Activated B cell treated with CpG ODN at 0.5 μM for 24 hours (primary cell): ENCODE data around the gene CAMSAP2. TPM values are rescaled to one million over a fixed set of nuclear protein-coding genes. Genes with fewer than 3 reads are reported as not detected.

Source experiments
- ATAC-seq: fragments of 200-7000 bp; cut with Tn5 transposase; one replicate; pipeline ENCODE4 v1.10.0; 2021; ENCODE audit warnings: low read depth, mild to moderate bottlenecking, moderate library complexity
- CTCF ChIA-PET: fragments of 350-600 bp; sonication (Branson Sonifier 250); formaldehyde crosslinking; loops from one replicate; lab custom pipeline; 2021; ENCODE audit warnings: antibody characterized with exemption; lab: Charles Lee
- POLR2A ChIA-PET: fragments of 350-600 bp; sonication (Branson Sonifier 250); formaldehyde crosslinking; loops from one replicate; lab custom pipeline; 2021; ENCODE audit warnings: antibody characterized with exemption; lab: Charles Lee
- DNase-seq: peaks from one replicate; pipeline ENCODE4 v3.0.0; 2022
- H3K27ac Mint-ChIP-seq: one replicate; pipeline ENCODE4 v1.8.0; 2020; ENCODE audit warnings: mixed read lengths
- H3K27me3 Mint-ChIP-seq: one replicate; pipeline ENCODE4 v1.8.0; 2021; ENCODE audit warnings: mixed read lengths
- H3K36me3 Mint-ChIP-seq: one replicate; pipeline ENCODE4 v1.8.0; 2021; ENCODE audit warnings: low read depth, mixed read lengths
- H3K4me1 Mint-ChIP-seq: one replicate; pipeline ENCODE4 v1.8.0; 2021; ENCODE audit warnings: mixed read lengths
- H3K4me3 Mint-ChIP-seq: one replicate; pipeline ENCODE4 v1.8.0; 2020; ENCODE audit warnings: mild to moderate bottlenecking, mixed read lengths
- H3K9me3 Mint-ChIP-seq: one replicate; pipeline ENCODE4 v1.8.0; 2020; ENCODE audit warnings: mixed read lengths
- intact Hi-C: fragments of 100-400 bp; cut with micrococcal nuclease; formaldehyde crosslinking; loops from one replicate; pipeline ENCODE4 v1.15.1; 2024
- total RNA-seq: library from RNA; stranded (reverse); gene quantifications from 2 replicates; pipeline ENCODE4 v1.2.3, GENCODE V29; 2022
- TF ChIP-seq, protein P1 (sequence below): fragments of 200-600 bp; IDR thresholded peaks from one replicate; pipeline ENCODE4 v1.8.0; 2022; ENCODE audit warnings: antibody characterized with exemption, mild to moderate bottlenecking

The CAMSAP2 gene
- total RNA-seq, 1 donor from 2014 or later: 0.86 TPM

DNA sequence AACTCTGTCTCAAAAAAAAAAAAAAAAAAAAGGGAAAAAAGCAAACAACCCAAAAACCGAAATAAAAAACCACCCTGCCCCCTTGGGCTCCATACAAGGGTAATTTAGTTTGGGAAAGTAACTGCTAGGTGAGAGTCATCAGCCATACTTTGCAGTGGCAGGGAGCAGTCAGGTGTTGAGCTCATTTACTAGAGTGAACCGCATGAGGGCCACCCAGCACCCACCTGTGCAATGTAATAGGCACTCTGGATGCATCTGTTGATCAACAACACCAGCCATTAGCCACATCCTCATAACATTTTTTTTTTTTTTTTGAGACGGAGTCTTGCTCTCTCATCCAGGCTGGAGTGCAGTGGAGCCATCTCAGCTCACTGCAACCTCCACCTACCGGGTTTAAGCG, 165.1 kb downstream of the CAMSAP2 start:
- H3K4me1 Mint-ChIP-seq: peaks cover 9% of the 10 kb centered on the region
- ChIA-PET POLR2A (no interaction called here), CTCF (no interaction called here)
- TF ChIP-seq, protein P1, sequence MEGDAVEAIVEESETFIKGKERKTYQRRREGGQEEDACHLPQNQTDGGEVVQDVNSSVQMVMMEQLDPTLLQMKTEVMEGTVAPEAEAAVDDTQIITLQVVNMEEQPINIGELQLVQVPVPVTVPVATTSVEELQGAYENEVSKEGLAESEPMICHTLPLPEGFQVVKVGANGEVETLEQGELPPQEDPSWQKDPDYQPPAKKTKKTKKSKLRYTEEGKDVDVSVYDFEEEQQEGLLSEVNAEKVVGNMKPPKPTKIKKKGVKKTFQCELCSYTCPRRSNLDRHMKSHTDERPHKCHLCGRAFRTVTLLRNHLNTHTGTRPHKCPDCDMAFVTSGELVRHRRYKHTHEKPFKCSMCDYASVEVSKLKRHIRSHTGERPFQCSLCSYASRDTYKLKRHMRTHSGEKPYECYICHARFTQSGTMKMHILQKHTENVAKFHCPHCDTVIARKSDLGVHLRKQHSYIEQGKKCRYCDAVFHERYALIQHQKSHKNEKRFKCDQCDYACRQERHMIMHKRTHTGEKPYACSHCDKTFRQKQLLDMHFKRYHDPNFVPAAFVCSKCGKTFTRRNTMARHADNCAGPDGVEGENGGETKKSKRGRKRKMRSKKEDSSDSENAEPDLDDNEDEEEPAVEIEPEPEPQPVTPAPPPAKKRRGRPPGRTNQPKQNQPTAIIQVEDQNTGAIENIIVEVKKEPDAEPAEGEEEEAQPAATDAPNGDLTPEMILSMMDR: no peak
- no peak for ATAC-seq
- intact Hi-C loops: no loop called here
- H3K4me3 Mint-ChIP-seq: no peak overlapping the region
- DNase-seq: no peak
- H3K36me3 Mint-ChIP-seq: no peaks in the 10 kb centered on the region
- no peaks in the 10 kb centered on the region for H3K27me3 Mint-ChIP-seq
- H3K27ac Mint-ChIP-seq: no peak overlapping the region
- H3K9me3 Mint-ChIP-seq: no peaks in the 10 kb centered on the region

- ChIA-PET CTCF (interaction anchor here (0.9 kb wide), 1 partner anchor 68 kb away, joined by 3 read pairs; no protein-coding TSS in a partner anchor), POLR2A (no interaction called here)
- H3K4me3 Mint-ChIP-seq: no peak overlapping the region
- peaks cover 9% of the 10 kb centered on the region for H3K4me1 Mint-ChIP-seq
- intact Hi-C loops: no loop called here
- H3K36me3 Mint-ChIP-seq: no peaks in the 10 kb centered on the region
- no peaks in the 10 kb centered on the region for H3K9me3 Mint-ChIP-seq
- ATAC-seq (no peak), DNase-seq (no peak)
- TF ChIP-seq, protein P1: no peak
- no peak overlapping the region for H3K27ac Mint-ChIP-seq
- H3K27me3 Mint-ChIP-seq: no peaks in the 10 kb centered on the region
Measured at GRCh38 chr1:200904772-200905171, 166.1 kb downstream of the CAMSAP2 start.

GRCh38 chr1:200905411-200906052, 166.8 kb downstream of the CAMSAP2 start:
- intact Hi-C loops: no loop called here
- Mint-ChIP-seq H3K27ac (no peak overlapping the region), H3K9me3 (no peaks in the 10 kb centered on the region), H3K27me3 (no peaks in the 10 kb centered on the region), H3K36me3 (no peaks in the 10 kb centered on the region), H3K4me1 (peaks cover 9% of the 10 kb centered on the region), H3K4me3 (no peak overlapping the region)
- CTCF ChIA-PET: interaction anchor here (0.9 kb wide), 1 partner anchor 67 kb away, joined by 3 read pairs; no protein-coding TSS in a partner anchor
- ATAC-seq (no peak), DNase-seq (no peak)
- POLR2A ChIA-PET: no interaction called here
- TF ChIP-seq, protein P1: no peak

- H3K27ac Mint-ChIP-seq: no peak overlapping the region
- TF ChIP-seq, protein P1: no peak
- no peak for DNase-seq
- no peaks in the 10 kb centered on the region for H3K36me3 Mint-ChIP-seq
- H3K27me3 Mint-ChIP-seq: no peaks in the 10 kb centered on the region
- no peak overlapping the region for H3K4me3 Mint-ChIP-seq
- no peak for ATAC-seq
- H3K9me3 Mint-ChIP-seq: no peaks in the 10 kb centered on the region
- CTCF ChIA-PET: no interaction called here
- H3K4me1 Mint-ChIP-seq: peaks cover 9% of the 10 kb centered on the region
- POLR2A ChIA-PET: no interaction called here
- intact Hi-C loops: no loop called here
Measured at GRCh38 chr1:200906491-200906890, 167.8 kb downstream of the CAMSAP2 start.

- DNase-seq (no peak), ATAC-seq (peak; percentile 79)
- Mint-ChIP-seq H3K36me3 (no peaks in the 10 kb centered on the region), H3K4me1 (peaks cover 8% of the 10 kb centered on the region), H3K9me3 (no peaks in the 10 kb centered on the region), H3K27me3 (no peaks in the 10 kb centered on the region), H3K27ac (no peak overlapping the region), H3K4me3 (no peak overlapping the region)
- ChIA-PET POLR2A (interaction anchor here (0.6 kb wide), 1 partner anchor 19 kb away, joined by 3 read pairs; no protein-coding TSS in a partner anchor), CTCF (interaction anchor here (1.2 kb wide), 1 partner anchor 72 kb away, joined by 3 read pairs; no protein-coding TSS in a partner anchor)
- TF ChIP-seq, protein P1: no peak
- intact Hi-C loops: no loop called here
Measured at GRCh38 chr1:200907611-200908097, 169.0 kb downstream of the CAMSAP2 start.
